ACC112 (cell line): ENCODE results near the gene PTAFR.
"Not testable (repeated sequence)": the region's sequence is repeated elsewhere in the genome, so short reads cannot be mapped to it uniquely, and the experiment has no call there.

Source experiments
- H2AFZ ChIP-seq: fragments of 200-600 bp; sonication (generic); one replicate; pipeline ENCODE4 v1.6.0; 2017; ENCODE audit warnings: antibody characterized with exemption, low read length; ENCODE audit not compliant: unreplicated experiment
- H3K27ac ChIP-seq: fragments of 200-600 bp; sonication (generic); 2 replicates; pipeline ENCODE4 v1.5.1; 2014; ENCODE audit warnings: low read depth, mild to moderate bottlenecking, antibody characterized with exemption, low read length, moderate library complexity
- H3K27me3 ChIP-seq: fragments of 200-600 bp; sonication (generic); 2 replicates; pipeline ENCODE4 v1.6.1; 2014; ENCODE audit warnings: mild to moderate bottlenecking, antibody characterized with exemption, low read length, moderate library complexity, mixed read lengths; ENCODE audit not compliant: insufficient read depth
- H3K36me3 ChIP-seq: fragments of 200-600 bp; sonication (generic); 2 replicates; pipeline ENCODE4 v1.6.1; 2016; ENCODE audit warnings: mild to moderate bottlenecking, antibody characterized with exemption, low read length, moderate library complexity, mixed read lengths; ENCODE audit not compliant: insufficient read depth
- H3K4me1 ChIP-seq: fragments of 200-600 bp; sonication (generic); one replicate; pipeline ENCODE4 v1.6.1; 2016; ENCODE audit warnings: low read length, mixed read lengths; ENCODE audit not compliant: insufficient read depth, unreplicated experiment, control insufficient read depth
- H3K4me3 ChIP-seq: fragments of 200-600 bp; sonication (generic); 2 replicates; pipeline ENCODE4 v1.5.1; 2014; ENCODE audit warnings: mild to moderate bottlenecking, low read depth, low read length
- H3K79me2 ChIP-seq: fragments of 200-600 bp; sonication (generic); one replicate; pipeline ENCODE4 v1.6.0; 2016; ENCODE audit warnings: low read length; ENCODE audit not compliant: control insufficient read depth, unreplicated experiment, insufficient read depth

Gene PTAFR

DNA sequence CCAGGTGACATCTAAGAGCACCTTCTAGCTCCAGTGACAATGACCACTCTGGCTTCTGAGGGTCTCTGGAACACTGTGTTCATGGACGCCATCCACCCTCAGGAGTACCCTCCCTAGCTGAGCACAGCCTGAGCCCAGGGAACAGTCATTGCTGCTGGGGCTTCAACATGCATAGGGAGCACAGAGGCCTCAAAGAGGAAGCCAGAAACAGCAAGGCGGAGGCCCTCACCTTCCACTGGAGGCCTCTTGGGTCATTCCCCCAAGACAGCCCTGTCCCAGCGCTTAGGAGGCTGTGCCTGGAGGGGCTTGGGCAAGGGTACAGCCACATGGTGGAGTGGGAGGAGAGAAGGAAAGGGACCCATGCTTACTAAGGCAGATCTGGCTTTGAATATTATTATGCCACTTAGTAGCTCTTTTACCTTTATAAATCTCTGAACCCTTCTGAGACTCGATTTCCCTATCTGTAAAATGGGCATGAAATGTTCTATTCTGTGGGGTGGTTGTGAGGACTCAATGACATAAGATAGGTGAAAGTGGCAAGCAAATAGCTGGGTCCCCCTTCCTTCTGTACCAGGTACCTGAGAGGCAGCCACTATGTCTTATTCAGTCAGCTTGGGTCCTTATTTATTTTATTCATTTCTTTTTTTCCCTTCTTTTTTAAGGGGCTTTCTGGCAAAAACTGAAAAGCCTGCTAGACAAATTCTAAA is 32.8 kb downstream of the PTAFR start:
- no peaks in the 10 kb centered on the region for H3K27me3 ChIP-seq
- H3K79me2 ChIP-seq = no peaks in the 10 kb centered on the region
- H3K27ac ChIP-seq = no peak overlapping the region
- H3K4me1 ChIP-seq = peaks cover 6% of the 10 kb centered on the region
- H2AFZ ChIP-seq = no peak overlapping the region
- no peaks in the 10 kb centered on the region for H3K36me3 ChIP-seq
- H3K4me3 ChIP-seq = no peak overlapping the region

DNA sequence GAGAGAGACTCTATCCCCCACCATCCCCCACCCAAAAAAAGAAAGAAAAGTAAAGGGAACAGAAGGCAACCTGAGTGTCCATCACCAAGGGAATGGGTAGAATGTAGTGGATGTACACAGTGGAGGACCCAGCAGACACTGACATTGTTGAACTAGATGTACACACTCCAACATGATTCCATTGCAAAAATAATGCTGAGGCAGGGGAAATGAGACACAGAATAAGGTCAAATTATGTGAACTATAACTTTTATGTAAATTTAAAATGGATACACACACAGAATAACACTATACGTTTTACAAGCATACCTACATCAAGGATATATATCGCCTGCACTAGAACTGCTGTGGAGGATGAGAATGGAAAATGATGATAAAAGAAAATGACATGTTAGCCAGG is 34.8 kb downstream of the PTAFR start:
- no peak overlapping the region for H3K27ac ChIP-seq
- peaks cover 8% of the 10 kb centered on the region for H3K4me1 ChIP-seq
- H3K36me3 ChIP-seq = no peaks in the 10 kb centered on the region
- no peaks in the 10 kb centered on the region for H3K79me2 ChIP-seq
- no peak overlapping the region for H2AFZ ChIP-seq
- no peak overlapping the region for H3K4me3 ChIP-seq
- H3K27me3 ChIP-seq = no peaks in the 10 kb centered on the region

- not testable (repeated sequence) for H3K27me3 ChIP-seq, H3K4me3 ChIP-seq, H3K27ac ChIP-seq, H3K36me3 ChIP-seq, H2AFZ ChIP-seq, H3K79me2 ChIP-seq
- peaks cover 11% of the 10 kb centered on the region for H3K4me1 ChIP-seq
These were observed 36.6 kb downstream of the PTAFR start for GRCh38 chr1:28139866-28140265.

GRCh38 chr1:28139025-28139712 is 37.3 kb downstream of the PTAFR start:
- Histone ChIP-seq H3K27ac (peak overlapping the region; percentile 44), H3K27me3 (no peaks in the 10 kb centered on the region), H3K4me1 (peaks cover 8% of the 10 kb centered on the region), H3K79me2 (no peaks in the 10 kb centered on the region), H3K36me3 (no peaks in the 10 kb centered on the region), H2AFZ (no peak overlapping the region), H3K4me3 (no peak overlapping the region)

DNA sequence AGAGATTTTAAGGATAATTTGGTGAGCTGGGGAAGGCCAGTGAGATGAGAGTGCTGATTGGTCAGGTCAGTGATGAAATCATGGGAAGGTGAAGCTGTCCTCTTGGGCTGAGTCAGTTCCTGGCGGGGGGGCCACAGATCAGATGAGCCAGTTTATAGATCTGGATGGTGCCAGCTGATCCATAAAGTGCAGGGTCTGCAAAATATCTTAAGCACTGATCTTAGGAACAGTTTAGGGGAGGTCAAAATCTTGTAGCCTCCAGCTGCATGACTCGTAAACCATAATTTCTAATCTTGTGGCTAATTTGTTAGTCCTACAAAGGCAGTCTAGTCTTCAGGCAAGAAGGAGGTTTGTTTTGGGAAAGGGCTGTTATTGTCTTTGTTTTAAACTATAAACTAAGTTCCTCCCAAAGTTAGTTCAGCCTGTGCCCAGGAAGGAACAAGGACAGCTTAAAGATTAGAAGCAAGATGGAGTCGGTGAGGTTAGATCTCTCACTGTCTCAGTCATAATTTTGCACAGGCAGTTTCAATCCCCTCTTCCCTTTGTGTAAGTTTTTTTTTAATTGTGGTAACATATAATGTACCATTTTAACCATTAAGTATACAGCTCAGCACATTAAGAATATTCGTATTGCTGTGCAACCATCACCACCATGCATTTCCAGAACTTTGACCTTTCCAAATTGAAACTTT is 39.4 kb downstream of the PTAFR start:
- Histone ChIP-seq H3K79me2 (no peaks in the 10 kb centered on the region), H2AFZ (no peak overlapping the region), H3K27ac (no peak overlapping the region), H3K36me3 (no peaks in the 10 kb centered on the region), H3K4me3 (no peak overlapping the region), H3K4me1 (peaks cover 8% of the 10 kb centered on the region), H3K27me3 (no peaks in the 10 kb centered on the region)

DNA sequence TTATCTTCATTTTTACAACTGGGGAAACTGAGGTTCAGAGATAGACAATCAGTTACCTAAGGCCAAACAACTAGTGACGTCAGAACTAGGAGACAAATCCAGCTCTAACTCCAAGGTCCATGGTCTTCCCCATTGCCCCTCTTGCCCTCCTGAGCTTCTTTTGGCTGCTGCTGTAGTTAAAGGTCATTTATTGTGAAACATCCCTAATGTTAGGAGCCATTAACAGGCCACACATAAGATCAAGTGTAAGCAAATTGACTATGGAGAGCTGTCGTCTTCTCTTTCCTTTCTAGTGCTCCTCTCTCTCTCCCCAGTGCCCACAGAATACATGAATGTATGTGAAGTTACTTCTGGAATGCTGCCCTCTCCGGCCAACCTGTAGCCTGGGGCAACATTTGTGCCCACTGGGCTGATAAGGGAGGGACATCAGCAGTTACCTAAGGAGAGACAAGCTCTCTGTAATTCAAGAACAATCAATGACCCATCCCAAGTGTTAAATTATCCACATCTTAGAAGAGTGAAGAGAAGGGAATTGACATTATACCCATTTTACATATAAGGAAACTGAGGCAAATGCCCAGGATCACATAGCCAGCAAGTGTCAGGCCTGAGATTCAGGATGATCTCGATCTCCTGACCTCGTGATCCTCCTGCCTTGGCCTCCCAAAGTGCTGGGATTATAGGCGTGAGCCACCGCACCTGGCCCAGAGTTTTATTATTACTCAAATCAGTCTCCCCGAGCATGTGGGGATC is 40.1 kb downstream of the PTAFR start:
- H2AFZ ChIP-seq = no peak overlapping the region
- no peak overlapping the region for H3K27ac ChIP-seq
- H3K4me1 ChIP-seq = peaks cover 8% of the 10 kb centered on the region
- H3K4me3 ChIP-seq = no peak overlapping the region
- no peaks in the 10 kb centered on the region for H3K79me2 ChIP-seq
- no peaks in the 10 kb centered on the region for H3K27me3 ChIP-seq
- H3K36me3 ChIP-seq = no peaks in the 10 kb centered on the region

DNA sequence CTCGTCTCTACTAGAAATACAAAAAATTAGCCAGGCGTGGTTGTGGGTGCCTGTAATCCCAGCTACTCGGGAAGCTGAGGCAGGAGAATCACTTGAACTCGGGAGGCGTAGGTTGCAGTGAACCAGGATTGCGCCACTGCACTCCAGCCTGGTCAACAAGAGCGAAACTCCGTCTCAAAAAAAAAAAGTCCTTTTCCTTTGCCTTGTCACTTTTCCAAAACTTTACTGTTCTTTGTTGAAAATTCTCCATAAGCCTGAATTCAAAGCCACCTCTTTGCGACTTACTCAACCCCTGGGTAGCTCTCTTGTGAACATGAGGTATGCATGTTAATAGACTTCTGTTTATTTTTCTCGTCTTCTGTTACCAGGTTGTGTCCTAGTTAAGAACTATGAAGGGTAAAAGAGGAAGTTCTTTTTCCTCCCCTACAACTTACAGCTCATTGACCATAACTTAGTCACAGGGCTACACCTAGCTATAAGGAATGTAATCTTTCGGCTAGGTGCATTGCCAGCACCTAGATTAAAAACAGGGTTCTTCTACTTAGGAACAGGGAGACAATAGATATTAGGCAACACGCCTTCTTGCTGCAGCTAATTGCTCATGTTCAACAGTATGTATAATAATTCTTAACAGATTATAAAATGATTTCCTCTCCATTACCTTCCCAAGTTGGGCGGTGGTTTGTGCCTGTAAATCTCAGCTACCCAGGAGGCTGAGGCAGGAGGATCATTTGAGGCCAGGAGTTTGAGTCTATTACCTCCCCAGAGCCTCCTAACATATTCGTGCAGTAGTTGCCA is 40.9 kb downstream of the PTAFR start:
- peaks cover 8% of the 10 kb centered on the region for H3K4me1 ChIP-seq
- H3K27me3 ChIP-seq = no peaks in the 10 kb centered on the region
- H2AFZ ChIP-seq = no peak overlapping the region
- no peak overlapping the region for H3K4me3 ChIP-seq
- no peaks in the 10 kb centered on the region for H3K79me2 ChIP-seq
- no peaks in the 10 kb centered on the region for H3K36me3 ChIP-seq
- no peak overlapping the region for H3K27ac ChIP-seq

DNA sequence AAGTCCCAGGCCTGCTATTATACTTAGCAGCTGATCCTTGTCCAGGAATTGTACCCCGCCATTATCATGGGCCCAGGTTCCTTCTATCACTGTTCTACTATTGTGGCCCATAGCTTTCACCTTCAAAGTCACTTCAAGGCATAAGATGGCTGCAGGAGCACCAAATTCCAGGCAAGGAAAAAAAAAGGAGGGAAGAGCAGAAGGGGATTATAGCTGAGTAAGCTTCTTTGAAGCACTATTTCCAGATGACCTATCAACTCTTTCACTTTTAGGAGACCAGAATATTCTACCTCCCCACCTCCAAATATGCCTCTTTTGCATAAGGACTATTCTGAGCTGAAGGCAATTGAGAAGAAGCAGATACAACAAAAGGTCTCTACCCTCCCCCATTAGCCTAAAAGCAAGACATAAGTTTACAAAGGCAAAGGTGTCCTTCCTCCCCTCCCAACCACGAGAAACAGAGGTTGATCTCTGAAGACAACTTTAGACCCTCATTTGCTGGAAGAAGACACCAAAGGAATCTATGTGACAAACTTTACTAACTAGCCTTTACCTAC is 41.8 kb downstream of the PTAFR start:
- Histone ChIP-seq H3K27ac (no peak overlapping the region), H3K79me2 (no peaks in the 10 kb centered on the region), H3K27me3 (no peaks in the 10 kb centered on the region), H2AFZ (no peak overlapping the region), H3K4me1 (peaks cover 8% of the 10 kb centered on the region), H3K4me3 (no peak overlapping the region), H3K36me3 (no peaks in the 10 kb centered on the region)

DNA sequence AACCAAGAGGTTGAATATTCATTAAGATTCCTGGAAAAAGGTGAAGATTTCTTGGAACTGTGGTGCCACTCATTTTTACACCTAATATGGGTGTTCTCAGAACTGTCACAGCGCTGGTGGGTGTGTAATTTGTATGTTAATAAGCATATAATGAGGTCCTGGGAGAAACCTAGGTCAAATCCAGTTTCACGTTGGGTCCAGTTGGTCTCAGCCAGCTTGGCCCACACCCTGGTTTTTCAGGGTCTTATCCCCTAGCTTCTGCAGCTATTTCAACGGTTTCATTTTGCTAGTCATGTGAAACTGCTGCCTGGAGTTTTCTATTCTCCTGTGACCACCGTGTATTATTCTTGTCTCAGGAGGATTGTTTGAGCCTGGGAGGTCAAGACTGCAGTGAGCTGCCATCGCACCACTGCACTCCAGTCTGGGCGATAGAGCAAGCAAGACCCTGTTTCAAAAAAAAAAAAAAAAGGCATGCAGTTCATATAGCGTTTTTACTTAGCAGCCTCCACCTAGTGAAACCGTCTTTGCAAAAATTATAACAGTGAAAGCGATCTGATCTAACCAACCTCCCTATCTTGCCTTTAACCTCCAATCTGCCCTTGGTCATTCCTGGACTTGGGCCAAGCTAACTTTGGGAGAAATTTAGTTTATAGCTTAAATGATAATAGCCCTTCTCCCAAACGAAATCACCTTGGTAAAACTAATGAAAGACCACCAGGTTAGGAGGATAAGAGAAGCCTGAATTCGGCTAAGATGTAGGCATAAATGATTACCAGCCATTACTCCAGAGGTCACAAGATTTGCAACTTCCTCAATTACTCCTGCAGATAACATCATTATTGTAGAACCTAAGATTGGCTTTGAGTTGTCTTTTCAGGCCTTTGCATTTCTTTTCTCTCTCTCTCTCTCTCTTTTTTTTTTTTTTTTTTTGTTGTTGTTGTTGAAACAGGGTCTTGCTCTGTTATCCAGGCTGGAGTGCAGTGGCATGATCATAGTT is 44.0 kb downstream of the PTAFR start:
- no peak overlapping the region for H3K27ac ChIP-seq
- no peaks in the 10 kb centered on the region for H3K79me2 ChIP-seq
- H2AFZ ChIP-seq = no peak overlapping the region
- no peak overlapping the region for H3K4me3 ChIP-seq
- no peaks in the 10 kb centered on the region for H3K27me3 ChIP-seq
- H3K36me3 ChIP-seq = no peaks in the 10 kb centered on the region
- peaks cover 12% of the 10 kb centered on the region for H3K4me1 ChIP-seq
